HepG2 (cell line): ENCODE results near the gene SNX9. TPM values are rescaled to one million over a fixed set of nuclear protein-coding genes. Genes with fewer than 3 reads are reported as not detected.
A peak's percentile ranks its signal among the peaks of the same experiment; 100 is the strongest.

Experiments used
- BCL6 ChIP-seq: IDR thresholded peaks from 2 replicates; pipeline ENCODE4 v1.6.1; 2016; ENCODE audit warnings: missing genetic modification reagents, missing compliant biosample characterization
- CTCF ChIP-seq: sonication (generic); formaldehyde crosslinking; IDR thresholded peaks from 2 replicates; pipeline ENCODE4 v1.5.0; 2020; ENCODE audit warnings: mild to moderate bottlenecking, missing genetic modification reagents, moderate library complexity
- HMG20A ChIP-seq: IDR thresholded peaks from 2 replicates; pipeline ENCODE4 v1.6.1; 2016; ENCODE audit warnings: borderline replicate concordance
- HMG20B ChIP-seq: conservative IDR thresholded peaks from 2 replicates; pipeline ENCODE4 v1.6.1; 2016; ENCODE audit warnings: missing genetic modification reagents, missing compliant biosample characterization
- KAT8 ChIP-seq: IDR thresholded peaks from 2 replicates; pipeline ENCODE4 v1.6.1; 2016; ENCODE audit warnings: missing genetic modification reagents, missing compliant biosample characterization
- NFE2 ChIP-seq: sonication (generic); formaldehyde crosslinking; IDR thresholded peaks from 2 replicates; pipeline ENCODE4 v1.4.0; 2020; ENCODE audit warnings: missing genetic modification reagents
- NR2F1 ChIP-seq, 2 experiments: fragments of 450-650 bp in 1 of 2; formaldehyde crosslinking in 1 of 2; IDR thresholded peaks; 2 replicates each; pipeline versions ENCODE4 v1.5.0 to v1.6.1; 2016 to 2020; ENCODE audit warnings: mild to moderate bottlenecking in 1 of 2, missing compliant biosample characterization in 1 of 2, missing genetic modification reagents in 1 of 2, moderate library complexity in 1 of 2
- RAD51 ChIP-seq: fragments of 450-650 bp; IDR thresholded peaks from 2 replicates; pipeline ENCODE4 v1.6.1; 2016; ENCODE audit warnings: borderline replicate concordance
- SOX13 ChIP-seq, 3 experiments: fragments of 450-650 bp in 1 of 3; sonication (generic) in 1 of 3; formaldehyde crosslinking in 1 of 3; IDR thresholded peaks in 2 of 3; conservative IDR thresholded peaks in 1 of 3; 2 replicates each; pipeline versions ENCODE4 v1.5.0 to v1.6.1; 2016 to 2020; ENCODE audit warnings: antibody characterized with exemption in 1 of 3, mild to moderate bottlenecking in 1 of 3, missing compliant biosample characterization in 1 of 3, missing genetic modification reagents in 1 of 3, moderate library complexity in 1 of 3
- ZBTB25 ChIP-seq: IDR thresholded peaks from 2 replicates; pipeline ENCODE4 v1.6.1; 2018; ENCODE audit warnings: missing genetic modification reagents
- ZBTB3 ChIP-seq: sonication (generic); formaldehyde crosslinking; IDR thresholded peaks from 2 replicates; pipeline ENCODE4 v1.4.0; 2020; ENCODE audit warnings: low read depth, mild to moderate bottlenecking, moderate library complexity, missing genetic modification reagents, borderline replicate concordance
- ZFP36L1 ChIP-seq: sonication (generic); formaldehyde crosslinking; IDR thresholded peaks from 2 replicates; pipeline ENCODE4 v1.8.0; 2022; ENCODE audit warnings: mild to moderate bottlenecking, missing genetic modification reagents, moderate library complexity
- ZNF160 ChIP-seq: sonication (generic); formaldehyde crosslinking; IDR thresholded peaks from 2 replicates; pipeline ENCODE4 v1.8.0; 2022; ENCODE audit warnings: mild to moderate bottlenecking, inconsistent platforms, missing genetic modification reagents
- ZNF44 ChIP-seq: sonication (generic); formaldehyde crosslinking; IDR thresholded peaks from 2 replicates; pipeline ENCODE4 v1.5.1; 2020; ENCODE audit warnings: mild to moderate bottlenecking, missing genetic modification reagents
- ZNF720 ChIP-seq: sonication (generic); formaldehyde crosslinking; IDR thresholded peaks from 2 replicates; pipeline ENCODE4 v1.4.0; 2020; ENCODE audit warnings: missing genetic modification reagents
- polyA plus RNA-seq, 8 experiments: library from polyadenylated mRNA; depleted of rRNA in 3 of 8; stranded (reverse) in 7 of 8; unstranded in 1 of 8; fragments of >200 nt; fragmentation: Illumina TruSeq in 4 of 8; extraction: Trizol in 4 of 8; gene quantifications; 2 replicates each; pipeline versions ENCODE4 v1.2.1 to v1.2.3, GENCODE V29; 2011 to 2016; ENCODE audit warnings: low read depth in 4 of 8, missing spikeins in 1 of 8, mixed read lengths in 1 of 8; ENCODE audit not compliant: insufficient read depth in 1 of 8
- total RNA-seq, 5 experiments: library from RNA; depleted of rRNA; stranded (reverse); fragments of >200 nt; fragmentation: Illumina TruSeq; extraction: Trizol; gene quantifications; 2 replicates each; pipeline ENCODE4 v1.2.3, GENCODE V29; 2016; ENCODE audit warnings: low read depth in 1 of 5
- TF ChIP-seq, protein P1 (sequence below): sonication (generic); formaldehyde crosslinking; IDR thresholded peaks from 2 replicates; pipeline ENCODE4 v1.4.0; 2020; ENCODE audit warnings: mild to moderate bottlenecking, low read depth, missing genetic modification reagents
- TF ChIP-seq, protein P2 (sequence below): IDR thresholded peaks from 2 replicates; pipeline ENCODE4 v1.6.1; 2016; ENCODE audit warnings: mild to moderate bottlenecking
- TF ChIP-seq, protein P3 (sequence below): sonication (generic); formaldehyde crosslinking; IDR thresholded peaks from 2 replicates; pipeline ENCODE4 v1.4.0; 2020; ENCODE audit warnings: missing genetic modification reagents

SNX9 gene
- total and polyA plus RNA-seq, 2 of the 13 experiments (the other 11 are each of a cell fraction or from before 2014, with no cell fraction given), result 21.9 to 36.0 TPM

DNA sequence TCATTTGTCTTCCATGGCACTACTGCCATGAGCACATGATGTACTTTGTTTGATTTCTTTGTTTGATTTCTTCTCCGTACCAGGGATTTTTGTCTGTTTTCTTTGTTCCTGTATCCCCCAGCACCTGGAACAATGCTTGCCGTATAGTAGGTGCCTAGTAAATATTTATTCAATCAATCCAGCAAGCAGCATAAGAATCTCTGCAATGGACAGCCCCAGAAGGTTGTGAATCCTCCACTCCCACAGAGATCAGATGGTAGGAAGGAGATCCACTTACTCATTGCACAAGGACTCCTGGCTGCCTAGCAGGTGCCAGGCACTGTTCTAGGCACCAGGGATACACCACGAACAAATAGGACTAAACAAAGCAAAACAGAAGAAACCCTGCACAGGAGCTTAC, 151.9 kb downstream of the SNX9 start (continued):
- TF ChIP-seq HMG20B (CRISPR knock-in tag) (peak; percentile 60; the same call in 1 of the 2 replicates), ZNF160 (CRISPR knock-in tag) (no peak), NFE2 (CRISPR knock-in tag) (no peak), SOX13 (IDR thresholded peaks at IDR 0.05) (peak; percentile 95), SOX13 (CRISPR knock-in tag; conservative IDR thresholded peaks at IDR 0.05 in 1 of 2, IDR thresholded peaks at IDR 0.05 in 1 of 2) (peak in 1 of 2 experiments; percentile 98; a peak in 2 of 4 replicates), BCL6 (CRISPR knock-in tag) (0 out of 2 replicates have a peak, but pooled peaks have one; percentile 19), ZBTB3 (no peak), ZNF720 (CRISPR knock-in tag) (no peak), ZNF44 (CRISPR knock-in tag) (no peak), KAT8 (CRISPR knock-in tag) (no peak), HMG20A (CRISPR knock-in tag) (peak; percentile 34; the same call in 1 of the 2 replicates), ZFP36L1 (no peak), NR2F1 (CRISPR knock-in tag; IDR thresholded peaks at IDR 0.05) (no peak), CTCF (no peak), RAD51 (no peak), ZBTB25 (CRISPR knock-in tag) (no peak)
- TF ChIP-seq, protein P1, sequence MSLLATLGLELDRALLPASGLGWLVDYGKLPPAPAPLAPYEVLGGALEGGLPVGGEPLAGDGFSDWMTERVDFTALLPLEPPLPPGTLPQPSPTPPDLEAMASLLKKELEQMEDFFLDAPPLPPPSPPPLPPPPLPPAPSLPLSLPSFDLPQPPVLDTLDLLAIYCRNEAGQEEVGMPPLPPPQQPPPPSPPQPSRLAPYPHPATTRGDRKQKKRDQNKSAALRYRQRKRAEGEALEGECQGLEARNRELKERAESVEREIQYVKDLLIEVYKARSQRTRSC (CRISPR knock-in tag), result no peak
- TF ChIP-seq, protein P2, sequence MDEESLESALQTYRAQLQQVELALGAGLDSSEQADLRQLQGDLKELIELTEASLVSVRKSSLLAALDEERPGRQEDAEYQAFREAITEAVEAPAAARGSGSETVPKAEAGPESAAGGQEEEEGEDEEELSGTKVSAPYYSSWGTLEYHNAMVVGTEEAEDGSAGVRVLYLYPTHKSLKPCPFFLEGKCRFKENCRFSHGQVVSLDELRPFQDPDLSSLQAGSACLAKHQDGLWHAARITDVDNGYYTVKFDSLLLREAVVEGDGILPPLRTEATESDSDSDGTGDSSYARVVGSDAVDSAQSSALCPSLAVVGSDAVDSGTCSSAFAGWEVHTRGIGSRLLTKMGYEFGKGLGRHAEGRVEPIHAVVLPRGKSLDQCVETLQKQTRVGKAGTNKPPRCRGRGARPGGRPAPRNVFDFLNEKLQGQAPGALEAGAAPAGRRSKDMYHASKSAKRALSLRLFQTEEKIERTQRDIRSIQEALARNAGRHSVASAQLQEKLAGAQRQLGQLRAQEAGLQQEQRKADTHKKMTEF, result peak; percentile 66
- TF ChIP-seq, protein P3, sequence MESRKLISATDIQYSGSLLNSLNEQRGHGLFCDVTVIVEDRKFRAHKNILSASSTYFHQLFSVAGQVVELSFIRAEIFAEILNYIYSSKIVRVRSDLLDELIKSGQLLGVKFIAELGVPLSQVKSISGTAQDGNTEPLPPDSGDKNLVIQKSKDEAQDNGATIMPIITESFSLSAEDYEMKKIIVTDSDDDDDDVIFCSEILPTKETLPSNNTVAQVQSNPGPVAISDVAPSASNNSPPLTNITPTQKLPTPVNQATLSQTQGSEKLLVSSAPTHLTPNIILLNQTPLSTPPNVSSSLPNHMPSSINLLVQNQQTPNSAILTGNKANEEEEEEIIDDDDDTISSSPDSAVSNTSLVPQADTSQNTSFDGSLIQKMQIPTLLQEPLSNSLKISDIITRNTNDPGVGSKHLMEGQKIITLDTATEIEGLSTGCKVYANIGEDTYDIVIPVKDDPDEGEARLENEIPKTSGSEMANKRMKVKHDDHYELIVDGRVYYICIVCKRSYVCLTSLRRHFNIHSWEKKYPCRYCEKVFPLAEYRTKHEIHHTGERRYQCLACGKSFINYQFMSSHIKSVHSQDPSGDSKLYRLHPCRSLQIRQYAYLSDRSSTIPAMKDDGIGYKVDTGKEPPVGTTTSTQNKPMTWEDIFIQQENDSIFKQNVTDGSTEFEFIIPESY (CRISPR knock-in tag), result no peak
